Measurements from ENCODE around the gene PIEZO2.

The PIEZO2 gene

GRCh38 chr18:11008505-11008904, 140.9 kb downstream of the PIEZO2 start:
- no peak for DNase-seq (ENCODE audit: low spot score)
- ChIA-PET CTCF (interaction anchor here (0.6 kb wide), 1 partner anchor 163 kb away, joined by 3 read pairs; no protein-coding TSS in a partner anchor), POLR2A (ENCODE audit: low non-redundant PET) (no interaction called here)
- TF ChIP-seq CTCF (conservative IDR thresholded peaks at IDR 0.05; ENCODE audit: low read depth), result no peak
- H3K27ac ChIP-seq, result no peak overlapping the region

GRCh38 chr18:11005528-11005927, 143.8 kb downstream of the PIEZO2 start:
- ChIA-PET POLR2A (ENCODE audit: low non-redundant PET) (no interaction called here), CTCF (no interaction called here)
- peak; percentile 52 for DNase-seq (ENCODE audit: low spot score)
- no peak overlapping the region for H3K27ac ChIP-seq
- TF ChIP-seq CTCF (conservative IDR thresholded peaks at IDR 0.05; ENCODE audit: low read depth), result no peak

DNA sequence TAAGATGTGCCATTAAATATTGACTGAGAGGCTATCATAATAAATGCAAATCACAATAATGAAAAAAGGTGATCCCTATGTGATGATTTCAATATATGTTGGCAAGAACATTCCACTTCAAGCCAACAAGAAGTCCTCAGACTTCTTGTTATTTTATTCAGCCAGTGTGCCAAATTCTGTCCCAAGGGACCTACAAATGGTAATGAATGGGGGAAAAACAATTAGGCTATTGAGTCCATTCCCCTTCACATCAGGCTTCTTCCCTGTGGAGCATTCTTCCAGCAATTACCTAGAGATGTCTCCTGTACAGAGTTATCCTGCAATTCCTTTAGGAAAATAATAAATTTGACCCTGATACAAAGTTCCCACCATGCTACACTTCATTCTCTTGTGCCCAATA, 144.4 kb downstream of the PIEZO2 start:
- POLR2A ChIA-PET (ENCODE audit: low non-redundant PET), result no interaction called here
- CTCF ChIA-PET, result interaction anchor here (0.8 kb wide), 1 partner anchor 445 kb away, joined by 8 read pairs; no protein-coding TSS in a partner anchor
- no peak overlapping the region for H3K27ac ChIP-seq
- DNase-seq (ENCODE audit: low spot score), result no peak
- TF ChIP-seq CTCF (conservative IDR thresholded peaks at IDR 0.05; ENCODE audit: low read depth), result no peak

- POLR2A ChIA-PET (ENCODE audit: low non-redundant PET), result no interaction called here
- no peak for TF ChIP-seq CTCF (conservative IDR thresholded peaks at IDR 0.05; ENCODE audit: low read depth)
- no peak overlapping the region for H3K27ac ChIP-seq
- CTCF ChIA-PET, result interaction anchor here (0.8 kb wide), 1 partner anchor 444 kb away, joined by 8 read pairs; no protein-coding TSS in a partner anchor
- DNase-seq (ENCODE audit: low spot score), result peak; percentile 47
These were observed 145.1 kb downstream of the PIEZO2 start for GRCh38 chr18:11004294-11004693.

GRCh38 chr18:11002796-11003195, 146.6 kb downstream of the PIEZO2 start:
- no peak for TF ChIP-seq CTCF (conservative IDR thresholded peaks at IDR 0.05; ENCODE audit: low read depth)
- POLR2A ChIA-PET (ENCODE audit: low non-redundant PET), result no interaction called here
- CTCF ChIA-PET, result no interaction called here
- no peak for DNase-seq (ENCODE audit: low spot score)
- no peak overlapping the region for H3K27ac ChIP-seq

GRCh38 chr18:11002277-11002676, 147.1 kb downstream of the PIEZO2 start:
- DNase-seq (ENCODE audit: low spot score), result no peak
- CTCF ChIA-PET, result no interaction called here
- no peak for TF ChIP-seq CTCF (conservative IDR thresholded peaks at IDR 0.05; ENCODE audit: low read depth)
- POLR2A ChIA-PET (ENCODE audit: low non-redundant PET), result no interaction called here
- H3K27ac ChIP-seq, result no peak overlapping the region

DNA sequence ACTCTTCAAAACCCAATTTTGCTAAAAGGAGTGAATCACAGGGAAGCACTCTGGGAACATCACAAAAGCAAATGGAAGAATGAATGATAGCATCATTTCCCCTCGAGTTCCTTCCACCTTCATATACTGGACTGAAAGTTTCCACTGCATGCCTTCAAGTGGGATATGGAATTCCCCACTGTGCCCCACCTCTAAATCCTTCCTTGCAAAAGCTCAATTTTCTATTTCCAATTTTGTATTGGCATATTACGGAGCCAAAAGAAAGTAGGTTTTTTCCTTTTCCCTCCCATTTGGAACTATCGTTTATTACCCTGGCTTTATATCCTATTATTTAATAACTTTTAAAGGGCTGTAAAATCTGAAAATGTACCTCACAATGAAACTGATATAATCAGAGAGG, 149.3 kb downstream of the PIEZO2 start:
- no peak for TF ChIP-seq CTCF (conservative IDR thresholded peaks at IDR 0.05; ENCODE audit: low read depth)
- no peak overlapping the region for H3K27ac ChIP-seq
- CTCF ChIA-PET, result no interaction called here
- POLR2A ChIA-PET (ENCODE audit: low non-redundant PET), result no interaction called here
- DNase-seq (ENCODE audit: low spot score), result no peak
